Colonic mucosa (tissue), 4 donors: ENCODE measurements around the gene TAF4. TPM values are rescaled to one million over a fixed set of nuclear protein-coding genes. Genes with fewer than 3 reads are reported as not detected.

ENCODE experiments used
- DNase-seq: peaks from one replicate; pipeline ENCODE4 v3.0.0-alpha.2; 2020
- H3K27ac ChIP-seq: fragments of 200-600 bp; one replicate; pipeline ENCODE4 v1.8.0; 2021
- H3K27me3 ChIP-seq: fragments of 200-600 bp; one replicate; pipeline ENCODE4 v1.8.0; 2021
- H3K36me3 ChIP-seq: fragments of 200-600 bp; one replicate; pipeline ENCODE4 v1.8.0; 2021
- H3K4me1 ChIP-seq: fragments of 200-600 bp; one replicate; pipeline ENCODE4 v1.8.0; 2021; ENCODE audit warnings: mild to moderate bottlenecking
- H3K4me3 ChIP-seq: fragments of 200-600 bp; one replicate; pipeline ENCODE4 v1.8.0; 2021
- H3K9ac ChIP-seq, 2 donors: one replicate each; pipeline ENCODE4 v1.7.0; 2013; ENCODE audit warnings: control low read depth in 2 of 2, low read depth in 2 of 2, low read length in 2 of 2
- H3K9me3 ChIP-seq: fragments of 200-600 bp; one replicate; pipeline ENCODE4 v1.8.0; 2021
- CTCF ChIP-seq: fragments of 200-600 bp; IDR thresholded peaks from one replicate; pipeline ENCODE4 v1.8.0; 2022; ENCODE audit warnings: antibody characterized with exemption, mild to moderate bottlenecking
- intact Hi-C: fragments of 100-400 bp; cut with DNase I; formaldehyde crosslinking; loops from one replicate; pipeline ENCODE4 v1.14.1; 2022
- total RNA-seq, 2 donors: library from RNA; stranded (reverse); fragmentation: NEBNext Ultra II Directional in 1 of 2; extraction: Animal tissue kit (Norgen Biotek cat#: 25700) in 1 of 2; gene quantifications; one replicate each; pipeline ENCODE4 v1.2.1, GENCODE V29; 2021
- donor health status: healthy.
- donor health status: DM: no; HTN: no; CAD: no.
- donor health status: DM: no; HTN: no; CAD: no.

The TAF4 gene
- total RNA-seq, 2 donors from 2014 or later, result 17.4 to 27.3 TPM

DNA sequence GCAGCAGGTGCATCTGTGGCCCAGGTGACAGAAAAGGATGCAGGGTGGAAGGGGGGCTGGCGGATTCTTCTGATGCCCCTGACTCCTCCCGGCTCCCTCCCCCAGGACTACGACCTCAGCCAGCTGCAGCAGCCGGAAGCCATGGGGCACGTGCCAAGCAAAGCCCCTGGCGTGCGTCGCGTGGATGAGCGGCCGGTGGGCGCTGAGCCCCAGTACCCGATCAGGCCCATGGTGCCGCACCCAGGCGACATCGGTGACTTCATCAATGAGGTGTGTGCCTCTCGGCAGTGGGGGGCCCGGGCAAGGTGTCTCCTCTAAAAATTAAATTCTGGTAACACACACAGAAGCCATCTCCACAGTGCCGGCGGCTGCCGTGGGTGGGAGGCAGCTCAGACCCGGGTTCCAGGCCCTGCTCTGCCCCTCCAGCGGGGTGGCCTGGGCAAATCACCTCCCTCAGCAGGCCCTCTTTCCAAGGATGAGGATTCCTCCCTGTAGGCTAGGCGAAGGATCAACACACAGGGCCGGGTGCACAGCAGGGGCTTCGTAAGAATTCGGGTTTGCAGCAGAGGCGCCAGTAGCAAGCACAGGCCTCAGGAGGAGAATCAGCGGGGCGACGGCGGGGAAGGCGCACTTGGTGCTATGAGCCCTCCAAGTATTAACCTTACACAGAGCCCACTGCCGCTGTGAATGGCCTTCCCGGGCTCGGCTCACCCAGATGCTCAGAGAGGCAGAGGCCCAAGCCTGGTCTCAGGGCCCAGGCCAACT is 131.5 kb downstream of the TAF4 start:
- TF ChIP-seq CTCF, result no peak
- H3K36me3 ChIP-seq, result no peaks in the 10 kb centered on the region
- no peak for DNase-seq
- H3K9ac ChIP-seq, result no peak overlapping the region
- H3K4me1 ChIP-seq, result no peaks in the 10 kb centered on the region
- no peaks in the 10 kb centered on the region for H3K9me3 ChIP-seq
- no peaks in the 10 kb centered on the region for H3K27me3 ChIP-seq
- H3K4me3 ChIP-seq, result no peak overlapping the region
- intact Hi-C loops, result no loop called here
- no peak overlapping the region for H3K27ac ChIP-seq

DNA sequence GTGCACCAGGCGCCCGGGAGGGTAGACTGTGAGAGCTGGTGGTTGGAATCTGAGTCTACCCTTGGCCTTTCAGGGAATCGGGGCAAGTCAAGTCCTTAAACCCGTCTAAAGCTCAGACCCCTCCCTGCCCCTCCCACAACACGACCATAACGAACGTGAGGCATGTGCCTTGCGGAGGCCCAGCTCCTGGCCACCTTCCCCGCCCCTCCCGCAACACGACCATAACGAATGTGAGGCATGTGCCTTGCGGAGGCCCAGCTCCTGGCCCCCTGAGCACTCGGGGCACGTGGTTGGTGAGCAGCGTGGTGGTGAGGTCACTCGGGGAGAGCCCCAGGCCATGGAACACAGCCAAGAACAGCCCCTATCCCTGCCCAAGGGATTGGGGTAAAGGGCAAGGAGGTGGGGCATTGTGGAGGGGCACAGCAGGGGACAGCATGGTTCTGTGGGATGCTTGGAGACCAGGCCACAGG is 132.2 kb downstream of the TAF4 start:
- H3K9ac ChIP-seq, result no peak overlapping the region
- no peaks in the 10 kb centered on the region for H3K9me3 ChIP-seq
- H3K4me1 ChIP-seq, result no peaks in the 10 kb centered on the region

GRCh38 chr20:61932711-61933480 is 132.8 kb downstream of the TAF4 start:
- Histone ChIP-seq H3K4me1 (no peaks in the 10 kb centered on the region), H3K27ac (no peak overlapping the region), H3K4me3 (no peak overlapping the region), H3K36me3 (no peaks in the 10 kb centered on the region), H3K9ac (no peak overlapping the region), H3K27me3 (no peaks in the 10 kb centered on the region), H3K9me3 (no peaks in the 10 kb centered on the region)
- intact Hi-C loops, result no loop called here
- no peak for TF ChIP-seq CTCF
- no peak for DNase-seq

More for the DNA sequence above, 132.2 kb downstream of the TAF4 start:
- intact Hi-C loops, result no loop called here
- DNase-seq, result no peak
- no peaks in the 10 kb centered on the region for H3K36me3 ChIP-seq
- H3K4me3 ChIP-seq, result no peak overlapping the region
- TF ChIP-seq CTCF, result no peak
- no peaks in the 10 kb centered on the region for H3K27me3 ChIP-seq
- no peak overlapping the region for H3K27ac ChIP-seq

DNA sequence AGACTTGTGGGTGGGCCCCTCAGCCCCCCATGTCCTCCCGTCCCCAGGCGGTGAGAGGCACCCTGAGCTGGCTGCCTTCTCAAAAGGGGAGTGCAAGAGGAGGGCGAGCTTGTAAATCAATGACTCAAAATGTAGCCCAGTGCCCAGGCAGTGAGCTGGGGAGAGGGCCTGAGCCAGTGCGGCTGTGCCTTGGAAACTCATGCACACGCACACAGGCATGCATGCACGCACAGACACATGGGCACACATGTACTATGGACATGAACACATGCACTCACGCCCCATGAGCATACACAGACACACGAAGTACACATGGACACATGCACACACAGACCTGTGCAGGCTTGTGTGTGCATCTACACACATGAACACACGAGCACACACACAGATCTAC is 133.5 kb downstream of the TAF4 start:
- Histone ChIP-seq H3K27me3 (no peaks in the 10 kb centered on the region), H3K4me3 (no peak overlapping the region), H3K4me1 (no peaks in the 10 kb centered on the region), H3K9ac (no peak overlapping the region), H3K9me3 (no peaks in the 10 kb centered on the region), H3K27ac (no peak overlapping the region), H3K36me3 (no peaks in the 10 kb centered on the region)
- TF ChIP-seq CTCF, result no peak
- no peak for DNase-seq
- intact Hi-C loops, result no loop called here

DNA sequence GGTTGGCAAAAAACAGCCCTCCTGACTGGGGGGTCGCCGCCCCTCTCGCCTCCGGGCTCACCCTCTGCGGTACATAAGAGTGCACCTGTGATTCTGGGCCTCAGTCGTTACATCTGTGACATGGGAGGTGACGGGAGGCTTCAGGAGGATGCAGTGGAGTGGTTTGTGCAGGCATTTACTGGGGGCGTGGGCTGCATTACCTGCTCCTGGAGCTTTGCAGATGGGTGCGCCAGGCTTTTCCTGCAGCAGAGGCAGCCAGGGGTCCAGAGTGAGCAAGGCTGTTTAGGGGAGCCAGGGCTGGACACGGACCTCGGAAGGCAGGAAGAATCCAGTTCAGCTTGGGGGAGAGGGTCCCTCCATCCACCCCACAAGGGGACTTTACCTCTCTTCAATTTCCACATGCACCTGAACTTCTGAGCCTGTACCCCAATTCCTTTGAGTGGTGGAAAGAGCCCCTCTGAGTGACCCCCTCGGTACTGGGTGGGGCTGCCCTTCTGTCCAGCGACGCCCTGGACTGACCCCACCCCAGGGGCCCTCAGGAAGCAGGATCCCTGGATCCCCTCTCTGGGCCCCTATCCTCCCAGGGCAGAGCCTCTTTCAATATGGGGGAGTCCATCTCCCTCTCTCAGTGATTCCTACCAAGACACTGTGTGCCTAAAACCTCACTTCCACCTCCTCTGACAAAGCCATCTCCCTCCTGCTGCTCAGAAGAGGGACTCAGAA is 134.0 kb downstream of the TAF4 start:
- no peaks in the 10 kb centered on the region for H3K36me3 ChIP-seq
- DNase-seq, result no peak
- H3K9ac ChIP-seq, result no peak overlapping the region
- intact Hi-C loops, result no loop called here
- no peak overlapping the region for H3K27ac ChIP-seq
- no peaks in the 10 kb centered on the region for H3K9me3 ChIP-seq
- no peaks in the 10 kb centered on the region for H3K4me1 ChIP-seq
- no peaks in the 10 kb centered on the region for H3K27me3 ChIP-seq
- H3K4me3 ChIP-seq, result no peak overlapping the region
- no peak for TF ChIP-seq CTCF
